Stimulated activated CD8-positive, alpha-beta memory T cell treated with anti-CD3 and anti-CD28 coated beads, Interleukin-15, amount 100 ng/mL, for 1 hour (primary cell): ENCODE results near the gene CACNA2D3.

ENCODE experiments used
- DNase-seq: peaks from one replicate; pipeline ENCODE4 v3.0.0-alpha.2; 2020; ENCODE audit warnings: low read depth

CACNA2D3 gene

DNA sequence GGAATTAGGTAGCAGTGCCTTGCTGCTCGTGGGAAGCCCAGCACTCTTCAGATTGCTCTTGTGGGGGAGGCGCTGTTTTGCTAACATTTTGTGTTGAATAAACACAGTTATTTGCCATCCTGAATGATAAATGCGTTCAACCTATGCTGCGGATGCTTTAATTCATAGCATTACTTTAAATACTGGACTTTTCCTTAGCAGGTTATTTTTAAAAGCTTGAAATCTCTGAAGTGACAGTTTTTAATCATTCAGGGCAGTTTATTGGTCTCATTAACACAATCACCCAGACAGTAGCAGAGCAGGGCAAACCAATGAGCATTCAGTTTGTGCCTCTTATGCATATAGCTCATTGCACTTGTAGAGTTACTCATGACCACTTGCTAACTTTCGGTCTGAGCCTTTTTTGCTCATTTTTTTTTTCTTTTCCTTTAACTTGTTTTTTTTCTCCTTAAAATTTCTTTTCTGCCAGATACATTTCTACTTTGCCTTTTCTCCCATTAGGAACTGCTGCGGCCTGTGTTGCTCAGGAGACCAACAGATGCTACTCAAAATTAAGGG, 5.2 kb downstream of the CACNA2D3 start:
- DNase-seq, result no peak

DNA sequence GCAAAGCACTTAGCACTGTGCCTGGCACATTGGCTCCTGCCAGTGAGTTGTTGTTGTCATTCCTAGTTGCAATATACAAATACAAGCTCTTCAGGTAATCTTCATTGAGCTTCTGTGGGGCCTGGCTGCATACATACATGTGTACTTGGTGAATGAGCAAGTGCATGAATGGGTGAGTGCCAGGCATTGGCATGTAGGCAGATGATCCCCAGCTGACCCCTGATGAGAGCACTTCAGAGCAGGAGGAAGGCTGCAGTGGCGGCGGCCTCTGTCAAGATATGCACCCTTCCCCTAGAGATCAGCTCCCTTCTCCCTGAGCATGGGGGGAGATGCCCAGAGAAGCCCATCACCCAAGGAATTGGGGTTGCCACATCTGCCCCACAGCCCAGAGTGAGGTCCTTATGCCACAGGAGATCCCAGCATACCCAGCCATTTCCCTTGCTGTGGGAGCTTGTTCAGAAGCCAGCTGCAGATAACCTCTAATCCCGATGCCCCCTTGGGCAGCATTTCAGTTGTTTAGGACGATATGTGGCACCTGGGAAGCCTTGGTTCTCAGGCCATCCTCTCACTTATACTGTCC, 8.8 kb downstream of the CACNA2D3 start:
- no peak for DNase-seq

DNA sequence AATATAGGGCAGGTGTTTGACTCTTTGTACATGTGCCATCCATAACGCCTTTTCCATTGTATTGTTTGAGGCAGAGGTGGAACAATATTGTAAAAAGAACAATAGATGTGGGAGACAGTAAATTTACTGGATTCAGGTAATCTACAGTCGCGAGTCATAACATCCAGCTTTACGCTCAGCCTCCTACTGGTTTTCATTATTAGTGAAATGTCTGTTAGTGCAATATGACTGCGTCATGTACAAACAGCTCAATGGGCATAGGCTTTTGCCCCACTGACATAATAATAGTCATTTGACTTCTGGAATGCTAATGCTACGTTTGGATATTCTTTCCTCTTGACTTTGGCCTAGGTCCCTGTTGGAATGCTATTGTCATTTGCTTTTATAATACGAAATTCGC, 9.5 kb downstream of the CACNA2D3 start:
- no peak for DNase-seq

GRCh38 chr3:54132685-54133084, 10.3 kb downstream of the CACNA2D3 start:
- no peak for DNase-seq

DNA sequence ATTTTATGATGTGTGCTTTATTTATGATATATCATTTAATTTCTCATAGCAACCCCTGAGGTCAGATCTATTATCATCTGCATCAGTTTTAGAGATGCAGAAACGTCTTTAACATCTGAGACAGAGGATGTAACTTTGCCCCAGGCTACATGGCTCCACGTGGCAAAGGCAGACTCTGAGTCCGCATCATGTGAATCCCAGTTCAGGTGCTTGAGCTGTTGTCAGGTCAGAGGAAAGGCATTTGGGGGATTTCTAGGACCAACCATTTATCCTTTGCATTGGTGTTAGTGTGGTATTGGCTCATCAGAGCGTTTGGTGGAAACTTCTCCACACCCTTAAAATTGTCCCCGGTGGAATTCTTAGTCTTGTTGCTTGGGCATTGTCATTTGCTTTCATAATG, 10.8 kb downstream of the CACNA2D3 start:
- DNase-seq, result no peak

DNA sequence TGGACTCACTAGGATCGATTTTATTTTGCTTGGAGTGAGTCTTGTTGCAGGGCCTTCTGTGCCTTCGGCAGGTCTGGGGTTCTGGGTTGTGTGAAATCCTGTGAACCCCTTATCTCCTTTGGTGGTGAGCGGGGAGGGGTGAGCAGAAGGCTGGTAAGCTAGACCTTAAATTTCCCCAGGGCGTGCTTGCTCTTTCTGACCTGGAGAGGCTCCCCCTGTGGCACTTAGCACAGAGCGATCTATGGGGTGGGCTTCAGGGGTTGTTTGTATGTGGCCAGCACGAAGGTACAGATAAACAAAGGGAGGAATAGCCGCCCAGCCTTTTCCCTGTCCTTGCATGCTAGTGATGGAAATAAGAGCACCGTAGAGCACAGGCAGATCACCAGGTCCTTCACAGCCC, 11.8 kb downstream of the CACNA2D3 start:
- DNase-seq, result no peak

DNA sequence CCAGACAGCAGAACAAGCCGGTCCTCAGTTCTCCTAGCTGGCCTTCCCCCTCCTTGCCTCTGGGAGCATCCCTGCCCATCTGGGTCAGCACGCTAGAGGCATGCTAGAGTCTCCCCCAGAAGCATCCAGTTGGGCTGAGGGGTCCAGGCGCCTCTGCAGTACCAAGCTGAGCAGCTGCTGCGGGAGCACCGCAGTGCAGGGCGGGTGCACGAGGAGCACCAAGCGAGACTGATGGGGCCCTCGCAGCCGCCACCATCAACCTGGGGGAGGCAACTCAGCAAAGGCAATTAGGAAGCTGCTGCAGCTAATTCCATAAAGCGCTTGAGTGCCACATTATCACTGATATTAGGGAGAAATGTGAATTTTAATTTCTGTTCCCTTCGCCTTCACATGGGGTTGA, 12.4 kb downstream of the CACNA2D3 start:
- DNase-seq, result no peak

DNA sequence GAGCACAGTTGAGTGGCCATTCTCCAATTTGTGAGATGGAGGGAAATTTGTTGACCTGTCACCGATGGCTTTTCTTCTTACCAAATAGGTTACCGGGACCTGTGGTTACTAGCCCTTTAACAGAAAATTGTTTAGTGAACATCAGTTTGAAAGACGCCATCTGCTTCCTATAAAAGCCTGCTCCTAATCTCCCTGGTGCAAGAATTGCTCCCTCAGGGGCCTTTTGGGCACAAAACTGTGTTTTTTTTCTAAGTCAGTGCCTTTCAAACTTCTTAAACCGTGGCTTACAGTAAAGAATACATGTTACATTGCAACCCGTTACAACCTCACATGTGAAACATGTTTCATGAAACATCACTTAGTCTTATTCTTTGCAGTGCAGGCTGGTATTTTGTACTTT, 15.0 kb downstream of the CACNA2D3 start:
- DNase-seq, result no peak

DNA sequence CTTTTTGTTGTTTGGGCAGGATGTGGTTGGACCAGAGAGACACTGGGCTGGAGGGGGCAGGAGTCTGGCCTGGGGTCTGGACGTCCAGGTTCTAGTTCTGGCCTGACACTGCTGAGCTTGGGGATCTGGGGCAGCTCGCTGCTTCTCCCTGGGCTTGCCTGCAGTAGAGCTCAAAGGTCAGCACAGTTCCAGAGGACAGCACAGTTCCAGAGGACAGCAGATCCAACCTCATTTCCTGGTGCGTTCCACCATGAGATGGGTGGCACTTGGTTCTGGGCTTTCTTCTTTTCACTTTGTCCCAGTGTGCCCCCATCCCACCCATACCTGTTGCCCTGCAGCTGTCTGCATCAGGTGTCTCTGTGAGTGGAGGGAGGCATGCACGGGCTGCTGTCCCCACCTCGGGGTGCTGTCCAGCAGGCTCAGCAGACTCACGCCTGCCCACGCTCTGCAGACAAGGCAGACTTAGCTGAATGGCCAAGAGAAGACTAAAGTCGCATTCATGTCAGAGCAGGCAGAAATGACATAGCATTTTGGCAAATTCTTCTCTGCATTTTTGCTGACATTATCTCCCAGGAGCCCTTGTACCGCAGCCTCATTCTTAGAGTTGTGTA, 16.7 kb downstream of the CACNA2D3 start:
- DNase-seq, result no peak

- DNase-seq, result no peak
Measured at GRCh38 chr3:54139630-54140029, 17.3 kb downstream of the CACNA2D3 start.

GRCh38 chr3:54144284-54144683, 21.9 kb downstream of the CACNA2D3 start:
- DNase-seq, result no peak

DNA sequence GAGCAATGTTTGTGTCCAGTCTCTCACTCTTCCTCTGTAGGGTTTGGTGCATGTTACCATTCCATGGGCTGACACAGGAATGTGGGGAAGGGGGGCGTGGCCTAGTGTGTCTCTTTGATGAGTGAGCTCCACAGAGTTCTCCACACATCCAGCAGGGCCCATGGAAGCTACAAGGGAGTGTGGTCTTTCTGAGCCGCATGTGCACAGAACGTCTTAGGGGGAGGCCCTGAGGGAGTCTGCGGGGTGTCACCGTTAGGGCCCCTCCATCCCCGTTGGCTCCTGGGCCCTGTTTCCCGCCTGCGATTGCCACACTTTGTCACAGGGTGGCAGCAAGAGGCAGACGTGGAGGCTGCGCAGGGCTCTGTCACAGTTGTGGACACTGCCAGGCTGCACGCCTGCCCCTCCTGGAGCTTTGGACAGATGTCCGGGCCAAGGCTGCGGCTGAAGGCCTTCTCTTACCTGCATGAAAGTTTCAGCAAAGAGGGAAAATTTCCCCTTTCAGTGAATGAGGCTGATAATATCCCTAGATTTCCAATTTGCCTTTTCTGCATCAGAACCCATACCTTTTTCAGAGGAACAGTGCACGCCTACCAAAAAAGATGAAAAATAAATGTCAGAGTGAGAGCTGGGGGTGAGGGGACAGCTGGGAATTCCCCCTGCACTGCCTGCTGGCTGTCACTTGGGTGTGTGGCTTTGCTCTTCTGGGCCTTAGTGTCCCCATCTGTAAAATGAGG, 24.3 kb downstream of the CACNA2D3 start:
- DNase-seq, result no peak

DNA sequence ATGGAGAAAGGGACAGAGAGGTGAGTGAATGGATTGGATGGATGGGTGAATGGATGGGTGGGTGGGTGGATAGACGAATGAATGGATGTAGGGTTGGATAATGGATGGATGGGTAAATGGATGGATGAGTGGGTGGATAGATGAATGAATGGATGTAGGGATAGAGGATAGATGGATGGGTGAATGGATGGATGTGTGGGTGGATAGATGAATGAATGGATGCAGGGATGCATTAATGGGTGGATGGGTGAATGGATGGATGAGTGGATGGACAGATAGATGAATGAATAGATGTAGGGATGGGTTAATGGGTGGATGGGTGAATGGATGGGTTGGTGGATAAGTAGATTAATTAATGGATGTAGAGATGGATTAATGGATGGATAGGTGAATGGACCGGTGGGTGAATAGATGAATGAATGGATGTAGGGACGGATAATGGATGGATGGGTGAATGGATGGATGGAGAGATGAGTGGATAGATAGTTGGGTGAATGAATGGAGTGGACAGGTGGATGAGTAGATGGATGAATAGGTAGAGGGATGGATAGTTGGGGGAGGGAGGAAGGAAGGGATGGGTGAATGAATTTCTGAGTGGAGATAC, 28.6 kb downstream of the CACNA2D3 start:
- no peak for DNase-seq

GRCh38 chr3:54153477-54153876, 31.1 kb downstream of the CACNA2D3 start:
- no peak for DNase-seq

- no peak for DNase-seq
Measured at GRCh38 chr3:54157860-54158259, 35.5 kb downstream of the CACNA2D3 start.

DNA sequence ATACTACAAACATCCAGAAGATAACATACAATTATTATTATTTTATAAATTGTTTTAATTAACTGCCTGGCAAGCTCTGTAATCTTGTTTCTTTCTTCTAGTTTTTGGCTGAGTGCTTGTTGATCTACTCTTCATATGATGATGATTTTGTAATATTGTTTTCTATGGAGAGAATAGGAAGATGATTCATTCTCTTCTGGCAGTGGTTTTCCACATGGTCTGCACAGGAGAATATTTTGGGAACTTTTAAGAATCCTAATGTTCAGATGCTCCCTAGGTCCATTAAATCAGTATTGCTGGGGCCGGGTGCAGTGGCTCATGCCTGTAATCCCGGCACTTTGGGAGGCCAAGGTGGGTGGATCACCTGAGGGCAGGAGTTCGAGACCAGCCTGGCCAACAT, 37.6 kb downstream of the CACNA2D3 start:
- no peak for DNase-seq

DNA sequence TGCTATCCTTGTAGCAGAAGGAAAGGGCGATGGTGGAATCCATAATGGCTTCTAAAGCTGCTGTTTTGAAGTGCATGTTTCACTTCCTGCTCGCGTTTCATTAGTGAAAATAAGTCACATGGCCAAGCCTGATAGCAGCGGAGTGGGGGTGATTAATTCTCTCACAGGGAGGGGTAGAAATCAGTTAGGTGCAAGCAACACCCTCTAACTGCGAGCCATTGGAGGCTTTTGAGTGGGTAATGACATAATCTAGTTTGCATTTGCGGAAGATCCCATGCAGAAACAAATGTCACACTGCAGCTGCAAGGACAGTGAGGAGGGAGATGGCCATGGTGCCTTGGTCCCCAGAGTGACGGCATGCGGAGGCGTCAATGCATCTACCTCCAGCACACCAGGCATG, 41.1 kb downstream of the CACNA2D3 start:
- DNase-seq, result no peak

- no peak for DNase-seq
Measured at GRCh38 chr3:54164192-54164975, 42.0 kb downstream of the CACNA2D3 start.

DNA sequence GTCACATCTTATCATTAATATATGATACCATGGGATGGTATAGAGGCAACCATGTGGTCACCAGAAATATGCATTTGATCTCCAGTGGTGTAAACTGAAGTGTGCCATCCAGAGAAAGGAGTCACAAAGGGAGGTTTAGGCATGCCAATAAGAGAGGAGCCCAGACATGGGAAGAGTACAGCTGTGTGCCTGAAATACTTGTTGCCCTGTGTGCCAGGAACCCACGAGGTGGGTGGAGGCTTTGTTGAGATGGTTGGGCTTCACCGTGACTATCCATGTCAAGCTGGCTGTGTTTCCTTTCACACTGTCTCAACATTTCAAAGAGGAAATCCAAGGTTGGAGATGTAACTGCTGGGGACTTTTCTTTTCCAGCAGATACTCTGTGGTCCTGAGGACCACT, 43.5 kb downstream of the CACNA2D3 start:
- DNase-seq, result no peak

DNA sequence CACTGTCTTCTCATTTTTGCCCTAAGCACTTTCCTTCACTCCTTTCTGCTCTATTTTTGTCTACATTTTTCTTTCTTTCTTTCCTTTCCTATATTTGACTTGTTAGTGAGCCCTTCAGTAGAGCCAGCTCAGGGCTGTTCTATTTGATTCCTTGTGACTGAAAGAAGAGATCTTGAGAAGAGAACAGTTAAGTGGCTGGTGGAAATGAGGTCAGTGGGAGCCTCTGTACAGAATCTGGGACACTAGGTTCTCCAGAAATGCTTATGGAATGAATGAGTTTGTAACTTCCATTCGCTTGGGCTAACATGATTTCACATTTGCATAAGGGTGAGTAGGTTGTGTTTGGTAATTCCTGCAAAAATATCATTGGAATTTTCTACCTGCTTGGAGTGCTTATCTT, 45.6 kb downstream of the CACNA2D3 start:
- DNase-seq, result no peak

- no peak for DNase-seq
Measured at GRCh38 chr3:54168451-54168850, 46.1 kb downstream of the CACNA2D3 start.

GRCh38 chr3:54169524-54169923, 47.2 kb downstream of the CACNA2D3 start:
- no peak for DNase-seq
